Measurements from ENCODE around the gene KIAA0408. TPM values are rescaled to one million over a fixed set of nuclear protein-coding genes. Genes with fewer than 3 reads are reported as not detected.

KIAA0408 gene
- total RNA-seq, 1 donor from 2014 or later, result 0.80 TPM

GRCh38 chr6:127494240-127494767 is 35.1 kb upstream of the KIAA0408 start:
- ATAC-seq (ENCODE audit: low read depth) (no peak), DNase-seq (no peak)
- Mint-ChIP-seq H3K27ac (no peak overlapping the region), H3K36me3 (ENCODE audit: low read depth) (no peaks in the 10 kb centered on the region), H3K9me3 (no peaks in the 10 kb centered on the region), H3K4me1 (no peaks in the 10 kb centered on the region), H3K27me3 (peaks cover 14% of the 10 kb centered on the region), H3K4me3 (no peak overlapping the region)
- intact Hi-C loops (cut with micrococcal nuclease), result no loop called here
- ChIA-PET CTCF (interaction anchor here (0.9 to 1.0 kb wide), 2 partner anchors 25 to 28 kb away, joined by 3 read pairs; partner anchors contain the start of gene MTCL3), POLR2A (no interaction called here)
- TF ChIP-seq, protein P1, sequence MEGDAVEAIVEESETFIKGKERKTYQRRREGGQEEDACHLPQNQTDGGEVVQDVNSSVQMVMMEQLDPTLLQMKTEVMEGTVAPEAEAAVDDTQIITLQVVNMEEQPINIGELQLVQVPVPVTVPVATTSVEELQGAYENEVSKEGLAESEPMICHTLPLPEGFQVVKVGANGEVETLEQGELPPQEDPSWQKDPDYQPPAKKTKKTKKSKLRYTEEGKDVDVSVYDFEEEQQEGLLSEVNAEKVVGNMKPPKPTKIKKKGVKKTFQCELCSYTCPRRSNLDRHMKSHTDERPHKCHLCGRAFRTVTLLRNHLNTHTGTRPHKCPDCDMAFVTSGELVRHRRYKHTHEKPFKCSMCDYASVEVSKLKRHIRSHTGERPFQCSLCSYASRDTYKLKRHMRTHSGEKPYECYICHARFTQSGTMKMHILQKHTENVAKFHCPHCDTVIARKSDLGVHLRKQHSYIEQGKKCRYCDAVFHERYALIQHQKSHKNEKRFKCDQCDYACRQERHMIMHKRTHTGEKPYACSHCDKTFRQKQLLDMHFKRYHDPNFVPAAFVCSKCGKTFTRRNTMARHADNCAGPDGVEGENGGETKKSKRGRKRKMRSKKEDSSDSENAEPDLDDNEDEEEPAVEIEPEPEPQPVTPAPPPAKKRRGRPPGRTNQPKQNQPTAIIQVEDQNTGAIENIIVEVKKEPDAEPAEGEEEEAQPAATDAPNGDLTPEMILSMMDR (IDR thresholded peaks at IDR 0.05), result no peak

- no peaks in the 10 kb centered on the region for H3K27me3 Mint-ChIP-seq
- no peak overlapping the region for H3K27ac Mint-ChIP-seq
- no peaks in the 10 kb centered on the region for H3K9me3 Mint-ChIP-seq
- no peaks in the 10 kb centered on the region for H3K36me3 Mint-ChIP-seq (ENCODE audit: low read depth)
- peaks cover 5% of the 10 kb centered on the region for H3K4me1 Mint-ChIP-seq
- no peak overlapping the region for H3K4me3 Mint-ChIP-seq
- intact Hi-C loops (cut with micrococcal nuclease), result no loop called here
- ChIA-PET POLR2A (no interaction called here), CTCF (no interaction called here)
- DNase-seq, result no peak
- no peak for ATAC-seq (ENCODE audit: low read depth)
- TF ChIP-seq, protein P1 (IDR thresholded peaks at IDR 0.05), result no peak
Observed at GRCh38 chr6:127489248-127489647, 30.1 kb upstream of the KIAA0408 start.

GRCh38 chr6:127486934-127487333 is 27.7 kb upstream of the KIAA0408 start:
- TF ChIP-seq, protein P1 (IDR thresholded peaks at IDR 0.05), result no peak
- no peaks in the 10 kb centered on the region for H3K27me3 Mint-ChIP-seq
- no peaks in the 10 kb centered on the region for H3K36me3 Mint-ChIP-seq (ENCODE audit: low read depth)
- ChIA-PET CTCF (no interaction called here), POLR2A (no interaction called here)
- DNase-seq, result no peak
- no peak for ATAC-seq (ENCODE audit: low read depth)
- H3K9me3 Mint-ChIP-seq, result no peaks in the 10 kb centered on the region
- peaks cover 13% of the 10 kb centered on the region for H3K4me1 Mint-ChIP-seq
- intact Hi-C loops (cut with micrococcal nuclease), result no loop called here
- H3K27ac Mint-ChIP-seq, result no peak overlapping the region
- H3K4me3 Mint-ChIP-seq, result no peak overlapping the region

DNA sequence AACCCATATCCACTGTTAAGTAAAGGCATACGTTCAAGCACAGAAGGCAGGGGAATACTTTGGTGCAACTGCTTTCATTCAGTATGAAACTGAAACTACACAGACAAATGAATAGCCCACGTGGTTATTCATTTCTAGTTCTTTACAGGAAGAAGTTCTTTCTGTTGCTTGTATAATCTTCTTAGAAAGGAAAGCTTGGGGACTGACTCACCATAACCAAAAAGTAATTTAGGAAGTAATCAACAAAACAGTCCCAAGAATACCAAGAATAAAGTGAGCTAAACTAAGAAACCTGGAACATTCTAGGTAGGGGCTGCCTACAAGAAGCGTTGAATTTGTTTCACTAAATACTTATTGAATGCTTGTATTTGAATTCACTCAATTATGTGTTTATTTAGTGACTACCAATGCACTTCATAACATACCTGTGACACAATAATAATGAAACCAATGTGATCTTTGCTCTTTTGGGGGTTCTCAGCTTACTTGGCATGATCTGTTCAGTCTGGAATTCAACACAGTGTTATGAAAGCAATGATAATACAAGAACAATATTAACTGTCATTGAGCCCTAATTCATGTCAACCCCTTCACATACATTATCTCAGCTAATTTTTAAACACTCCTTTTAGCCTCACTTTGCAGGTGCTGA is 25.1 kb upstream of the KIAA0408 start:
- POLR2A ChIA-PET, result interaction anchor here (0.9 kb wide), 1 partner anchor 218 kb away, joined by 3 read pairs; the partner anchor contains the start of gene RNF146
- peak; percentile 76 for ATAC-seq (ENCODE audit: low read depth)
- no peak for DNase-seq
- no peaks in the 10 kb centered on the region for H3K36me3 Mint-ChIP-seq (ENCODE audit: low read depth)
- H3K9me3 Mint-ChIP-seq, result no peaks in the 10 kb centered on the region
- H3K27me3 Mint-ChIP-seq, result peaks cover 2% of the 10 kb centered on the region
- CTCF ChIA-PET, result interaction anchor here (1.4 to 1.6 kb wide), 2 partner anchors 14 to 18 kb away, joined by 3 to 5 read pairs; no protein-coding TSS in a partner anchor
- H3K4me3 Mint-ChIP-seq, result peak overlapping the region; percentile 39
- peaks cover 13% of the 10 kb centered on the region for H3K4me1 Mint-ChIP-seq
- intact Hi-C loops (cut with micrococcal nuclease), result loop anchor here (1.0 kb wide), 1 partner anchor 32 kb away; no protein-coding TSS in a partner anchor
- TF ChIP-seq, protein P1 (IDR thresholded peaks at IDR 0.05), result no peak
- H3K27ac Mint-ChIP-seq, result no peak overlapping the region

DNA sequence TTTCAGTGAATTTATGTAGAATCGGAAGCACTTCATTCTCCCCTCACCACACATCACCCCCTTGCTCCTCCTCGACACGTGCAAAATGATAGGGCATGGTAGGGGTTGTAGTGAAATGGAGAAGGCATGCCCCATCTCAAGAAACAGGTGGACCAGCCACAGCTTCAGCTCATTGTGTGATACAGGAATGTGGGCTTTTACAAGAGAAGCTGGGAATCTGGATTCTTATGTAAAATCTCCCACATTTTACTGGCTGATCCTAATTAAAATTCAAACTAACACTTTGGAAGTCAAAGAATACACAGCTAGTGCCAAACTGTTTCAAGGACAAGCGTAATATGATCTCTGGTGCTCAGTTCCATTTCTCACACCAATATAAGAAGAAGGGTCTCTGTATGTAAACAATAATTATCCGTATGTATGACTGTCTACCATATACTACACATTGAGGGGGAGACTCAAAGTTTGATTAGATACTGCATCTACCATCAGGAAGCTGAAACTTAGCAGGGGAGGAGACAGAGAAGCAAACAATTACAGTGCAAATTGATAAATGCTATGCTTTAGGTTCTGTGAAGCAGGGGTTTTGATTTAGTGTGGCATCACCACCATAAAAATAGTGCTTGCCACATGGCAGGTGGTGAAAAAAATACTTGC is 24.3 kb upstream of the KIAA0408 start:
- Mint-ChIP-seq H3K9me3 (no peaks in the 10 kb centered on the region), H3K36me3 (ENCODE audit: low read depth) (no peaks in the 10 kb centered on the region), H3K27me3 (peaks cover 2% of the 10 kb centered on the region), H3K27ac (peak overlapping the region; percentile 16), H3K4me1 (peaks cover 13% of the 10 kb centered on the region), H3K4me3 (peak overlapping the region; percentile 39)
- intact Hi-C loops (cut with micrococcal nuclease), result loop anchor here (1.0 kb wide), 1 partner anchor 33 kb away; no protein-coding TSS in a partner anchor
- POLR2A ChIA-PET, result no interaction called here
- ATAC-seq (ENCODE audit: low read depth) (no peak), DNase-seq (no peak)
- CTCF ChIA-PET, result interaction anchor here (1.4 kb wide), 1 partner anchor 17 kb away, joined by 5 read pairs; no protein-coding TSS in a partner anchor
- TF ChIP-seq, protein P1 (IDR thresholded peaks at IDR 0.05), result no peak

Measured in activated B cell treated with CpG ODN at 0.5 μM for 24 hours (primary cell).